Measurements from ENCODE around the gene AP2S1. TPM values are rescaled to one million over a fixed set of nuclear protein-coding genes. Genes with fewer than 3 reads are reported as not detected.

AP2S1 gene
- total and polyA plus RNA-seq, 2 of the 8 experiments (the other 6 are each of a cell fraction or from before 2014, with no cell fraction given) = 195 to 211 TPM

- H4K91ac ChIP-seq (replicated peaks; ENCODE audit: insufficient read length, low read length) = peak within 1 kb of the TSS; percentile 99
- peak within 1 kb of the TSS; percentile 96 for H3K4ac ChIP-seq (replicated peaks; ENCODE audit: insufficient read length, low read depth, low read length)
- H2BK5ac ChIP-seq (ENCODE audit: low read depth, low read length) = peak within 1 kb of the TSS; percentile 96
- peak within 1 kb of the TSS; percentile 75; the same call in 1 of the 2 replicates for H2BK15ac ChIP-seq (ENCODE audit: low read length)
- H4K20me1 ChIP-seq (replicated peaks in 1 of 2; ENCODE audit: control insufficient read depth in 1 of 2, insufficient read depth in 2 of 2, low read length in 2 of 2) = peaks cover 14 to 20% of the 10 kb centered on the region in 2 experiments
- no peaks in the 10 kb centered on the region for H3K27me3 ChIP-seq (replicated peaks in 1 of 4; ENCODE audit: control insufficient read depth in 3 of 4, extremely low read depth in 1 of 4, insufficient read depth in 3 of 4, low read length in 3 of 4)
- H3K79me2 ChIP-seq (ENCODE audit: control insufficient read depth in 1 of 2, insufficient read depth in 2 of 2, low read length in 2 of 2) = peaks cover 37 to 52% of the 10 kb centered on the region in 2 experiments
- H2BK120ac ChIP-seq (replicated peaks; ENCODE audit: low read depth, low read length) = peak within 1 kb of the TSS; percentile 15
- H3K36me3 ChIP-seq (ENCODE audit: control insufficient read depth in 2 of 4, insufficient read depth in 4 of 4, low read length in 3 of 4) = no peaks in the 10 kb centered on the region
- H4K8ac ChIP-seq (ENCODE audit: extremely low read depth, insufficient read depth, low read length) = peak within 1 kb of the TSS; percentile 98
- H3K4me2 ChIP-seq (ENCODE audit: insufficient read depth in 1 of 2, low read depth in 2 of 2, low read length in 2 of 2) = peak within 1 kb of the TSS; percentile 94 to 99
- peaks cover 6% of the 10 kb centered on the region; the same call in 1 of the 2 replicates for H3K79me1 ChIP-seq (ENCODE audit: low read depth, low read length)
- H2BK20ac ChIP-seq (ENCODE audit: low read length) = no peak within 1 kb of the TSS
- no peak within 1 kb of the TSS for H3K23ac ChIP-seq (ENCODE audit: insufficient read length)
- 3% methylated on average over 6 of the region's 91 CpGs; no CpG with 5 or more reads in 1 of the 2 experiments for WGBS, 2 experiments (ENCODE audit: extremely low coverage in 1 of 2, insufficient coverage in 1 of 2, insufficient read length in 1 of 2, insufficient replicate concordance in 2 of 2, low coverage in 1 of 2, low lambda C conversion rate in 2 of 2, missing lambda C conversion rate in 1 of 2)
- POLR2A ChIA-PET (ENCODE audit: partially characterized antibody) = interaction anchor here (0.6 to 6.1 kb wide), 23 partner anchors 9 to 366 kb away, joined by 3 to 102 read pairs (median 4); partner anchors contain the start of genes AP2S1, SLC1A5 and ZC3H4
- peak in 1 of 2 experiments; percentile 77 for DNase-seq (ENCODE audit: low read depth in 1 of 2, low spot score in 2 of 2)
- no peak for FAIRE-seq
- no peak within 1 kb of the TSS for H2AFZ ChIP-seq (ENCODE audit: low read length)
- no peaks in the 10 kb centered on the region for H3K9me3 ChIP-seq (ENCODE audit: insufficient read depth in 2 of 2, low read depth in 1 of 2, low read length in 1 of 2)
- H3K9ac ChIP-seq (replicated peaks in 1 of 4; ENCODE audit: extremely low read depth in 1 of 4, low read depth in 3 of 4, low read length in 3 of 4) = peak within 1 kb of the TSS; percentile 90 to 99 (median 96)
- peak within 1 kb of the TSS; percentile 95 for H3K27ac ChIP-seq (ENCODE audit: low read depth, low read length)
- peaks cover 22% of the 10 kb centered on the region for H3K23me2 ChIP-seq (ENCODE audit: low read depth, low read length)
- peak within 1 kb of the TSS; percentile 74 to 88 (median 86) for H3K4me3 ChIP-seq (ENCODE audit: extremely low read depth in 1 of 4, insufficient read depth in 2 of 4, low read depth in 3 of 4, low read length in 4 of 4)
- no peak within 1 kb of the TSS for H3K14ac ChIP-seq (ENCODE audit: insufficient read length)
- H3K4me1 ChIP-seq (replicated peaks in 1 of 4; ENCODE audit: control insufficient read depth in 3 of 4, insufficient read depth in 4 of 4, low read length in 3 of 4) = peaks cover 4 to 20% (median 8%) of the 10 kb centered on the region in 4 experiments
- CTCF ChIA-PET (ENCODE audit: partially characterized antibody) = interaction anchor here (0.5 to 2.8 kb wide), 5 partner anchors 12 to 933 kb away, joined by 3 to 7 read pairs (median 3); no protein-coding TSS in a partner anchor
- H3K56ac ChIP-seq (replicated peaks; ENCODE audit: insufficient read length, low read depth, low read length) = peak within 1 kb of the TSS; percentile 89
- H2AK5ac ChIP-seq (ENCODE audit: low read depth, low read length) = peak within 1 kb of the TSS; percentile 70; the same call in 1 of the 2 replicates
- H3K18ac ChIP-seq (ENCODE audit: extremely low read depth, low read length) = peak within 1 kb of the TSS; percentile 98
- H2BK12ac ChIP-seq (ENCODE audit: low read depth, low read length) = peak within 1 kb of the TSS; percentile 96
- H4K5ac ChIP-seq (ENCODE audit: insufficient read length, low read depth, low read length) = peak within 1 kb of the TSS; percentile 99
- TF ChIP-seq POLR2A (IDR thresholded peaks at IDR 0.05; ENCODE audit: control extremely low read depth in 1 of 2, low read depth in 2 of 2, low read length in 2 of 2) (0 out of 3 replicates have a peak, but pooled peaks of 1 of the 2 experiments have one; percentile 31), RBBP5 (IDR thresholded peaks at IDR 0.05; ENCODE audit: borderline replicate concordance, low read depth, low read length) (no peak; the same call in 1 of the 2 replicates), NANOG (IDR thresholded peaks at IDR 0.05; ENCODE audit: insufficient read depth, low read depth, low read length, poor library complexity, severe bottlenecking) (no peak)
- TF ChIP-seq, protein P1, sequence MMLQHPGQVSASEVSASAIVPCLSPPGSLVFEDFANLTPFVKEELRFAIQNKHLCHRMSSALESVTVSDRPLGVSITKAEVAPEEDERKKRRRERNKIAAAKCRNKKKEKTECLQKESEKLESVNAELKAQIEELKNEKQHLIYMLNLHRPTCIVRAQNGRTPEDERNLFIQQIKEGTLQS (IDR thresholded peaks at IDR 0.05; ENCODE audit: insufficient read depth, low read depth, low read length) = no peak
Measured at GRCh38 chr19:46860846-46861690, 10.4 kb upstream of the AP2S1 start, which contains the start of gene ARHGAP35. ARHGAP35 (plus strand) TSS chr19:46860997; CDS start chr19:46918676, 57,679 bp downstream.

Data from H1 (cell line).